CD4-positive, alpha-beta T cell treated with Interleukin-17A for 1 hour (primary cell): Measurements from ENCODE around the gene FOXRED2.
"Not testable (repeated sequence)": the region's sequence is repeated elsewhere in the genome, so short reads cannot be mapped to it uniquely, and the experiment has no call there.

Experiments
- DNase-seq: peaks from one replicate; pipeline ENCODE4 v3.0.0-alpha.2; 2020

Gene FOXRED2

DNA sequence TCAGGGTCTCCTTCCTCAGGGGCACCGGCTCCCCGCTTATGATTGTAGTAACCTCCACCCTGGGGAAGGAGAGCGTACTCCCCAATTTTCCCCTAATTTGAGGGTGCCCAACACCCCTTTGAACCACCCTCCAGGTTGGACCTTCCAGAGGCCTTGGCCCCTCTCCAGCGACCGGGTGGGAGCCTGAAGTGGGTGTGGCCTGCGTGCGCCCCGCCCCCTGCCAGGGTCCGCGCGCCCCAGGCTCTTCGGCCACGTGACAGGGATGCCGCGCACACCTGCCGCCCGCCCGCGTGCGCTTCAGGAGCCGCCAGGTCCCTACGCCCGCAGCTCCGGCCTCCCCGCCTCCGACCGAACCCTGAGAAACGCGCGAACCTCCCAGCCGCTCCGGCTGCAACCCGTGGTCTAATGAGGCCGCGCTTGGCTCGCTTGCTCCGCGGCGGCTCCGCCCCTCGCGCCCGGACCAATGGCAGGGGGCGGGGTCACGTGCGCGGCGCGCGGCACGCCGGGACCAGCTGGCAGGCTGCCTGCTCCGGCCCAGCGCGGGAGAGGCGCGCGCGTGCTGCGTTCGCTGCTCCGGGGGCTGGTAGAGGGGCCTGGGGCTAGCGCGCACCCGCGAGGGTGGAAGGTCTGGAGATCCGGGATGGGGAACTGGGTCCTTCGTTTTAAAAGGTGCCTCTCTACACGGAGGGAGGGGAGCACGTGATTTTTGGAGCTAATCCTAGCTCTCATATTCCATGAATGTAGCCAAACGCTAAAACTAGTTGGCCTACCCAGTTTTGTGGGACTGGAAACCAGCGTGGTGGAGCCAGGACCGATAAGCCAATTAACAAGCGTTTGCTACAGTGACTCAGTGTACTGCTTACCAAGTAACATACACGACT, at the start of gene FOXRED2:
FOXRED2 (minus strand) TSS at position 404 of the 881 bp plus-strand sequence. CDS start 618 bp downstream, outside the sequence.
- peak; percentile 91 for DNase-seq

GRCh38 chr22:36554098-36554497, 47.3 kb upstream of the FOXRED2 start:
- DNase-seq, result no peak

- no peak for DNase-seq
Observed at GRCh38 chr22:36552289-36552688, 45.4 kb upstream of the FOXRED2 start.

- no peak for DNase-seq
Observed at GRCh38 chr22:36550701-36551495, 44.1 kb upstream of the FOXRED2 start.

DNA sequence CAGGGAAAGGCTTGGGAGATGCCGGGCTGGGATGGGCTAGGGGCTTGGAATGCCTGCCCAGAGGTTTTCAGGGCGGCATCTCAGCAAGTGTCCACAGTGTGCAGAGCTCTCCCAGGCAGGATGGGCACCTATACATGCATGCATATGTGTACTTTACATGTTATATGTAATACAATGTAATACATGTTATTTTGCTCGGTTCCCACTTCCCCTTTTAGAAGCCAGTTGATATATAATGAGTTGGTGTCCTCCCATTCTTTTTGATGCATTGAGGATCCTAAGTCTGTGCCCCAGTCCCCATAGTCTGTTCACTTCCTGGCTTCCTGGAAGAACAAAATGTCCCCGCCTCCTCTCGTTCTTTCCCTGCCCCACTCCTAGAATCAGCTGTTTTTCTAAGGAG, 42.2 kb upstream of the FOXRED2 start:
- DNase-seq, result no peak

DNA sequence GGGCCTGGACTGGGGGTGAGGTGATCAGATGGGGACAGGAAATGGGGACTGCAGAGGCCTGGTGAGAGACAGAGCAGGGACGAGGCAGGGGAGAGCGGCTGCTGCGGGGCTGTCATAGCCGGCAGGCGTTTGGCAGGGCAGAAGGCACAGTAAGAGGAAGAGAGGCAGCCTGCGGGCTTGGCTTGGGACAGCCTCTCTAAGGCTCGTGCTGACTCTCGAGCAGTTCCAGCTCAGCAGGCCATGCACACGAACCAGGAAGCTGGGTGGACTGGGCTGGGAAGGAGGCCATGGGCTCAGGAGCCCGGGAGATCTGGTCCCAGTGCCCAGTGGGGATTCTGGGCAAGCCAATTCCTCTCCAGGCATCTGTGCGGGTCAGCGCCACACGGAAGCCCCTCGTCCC, 41.8 kb upstream of the FOXRED2 start:
- no peak for DNase-seq

- DNase-seq, result no peak
Observed at GRCh38 chr22:36546932-36547331, 40.1 kb upstream of the FOXRED2 start.

DNA sequence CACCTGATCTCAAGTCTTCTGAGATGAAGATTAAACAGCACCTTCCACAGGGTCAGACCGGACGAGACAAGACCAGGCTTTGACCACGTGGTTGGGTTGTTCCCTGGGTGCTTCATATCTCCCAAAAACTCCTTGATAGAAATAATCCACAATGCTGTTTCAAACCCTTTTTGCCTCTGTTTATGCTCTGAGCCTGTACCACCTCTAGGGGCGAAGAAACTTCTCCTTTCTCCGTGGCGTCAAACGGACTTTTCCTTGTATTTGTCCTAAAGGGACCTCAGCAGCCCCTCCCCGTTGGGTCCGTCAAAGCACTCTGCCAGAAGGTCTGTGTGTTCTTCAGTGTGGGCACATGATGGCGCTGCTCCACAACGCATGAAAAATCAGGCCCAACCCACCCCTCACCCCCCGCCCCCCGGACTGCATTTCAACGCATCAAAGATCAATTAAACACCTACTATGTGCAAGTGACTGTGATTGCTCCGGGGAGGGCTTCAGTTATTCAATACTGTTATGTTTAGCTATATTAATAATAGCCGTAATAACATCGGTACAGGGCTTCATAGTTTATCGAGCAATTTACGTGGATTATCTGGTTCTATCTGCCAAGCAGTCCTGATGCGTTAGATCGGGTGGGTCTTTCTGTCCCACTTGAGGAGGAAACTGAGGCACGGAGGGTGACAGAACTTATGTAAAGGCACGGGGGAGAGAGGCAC, 39.4 kb upstream of the FOXRED2 start:
- peak; percentile 16 for DNase-seq

DNA sequence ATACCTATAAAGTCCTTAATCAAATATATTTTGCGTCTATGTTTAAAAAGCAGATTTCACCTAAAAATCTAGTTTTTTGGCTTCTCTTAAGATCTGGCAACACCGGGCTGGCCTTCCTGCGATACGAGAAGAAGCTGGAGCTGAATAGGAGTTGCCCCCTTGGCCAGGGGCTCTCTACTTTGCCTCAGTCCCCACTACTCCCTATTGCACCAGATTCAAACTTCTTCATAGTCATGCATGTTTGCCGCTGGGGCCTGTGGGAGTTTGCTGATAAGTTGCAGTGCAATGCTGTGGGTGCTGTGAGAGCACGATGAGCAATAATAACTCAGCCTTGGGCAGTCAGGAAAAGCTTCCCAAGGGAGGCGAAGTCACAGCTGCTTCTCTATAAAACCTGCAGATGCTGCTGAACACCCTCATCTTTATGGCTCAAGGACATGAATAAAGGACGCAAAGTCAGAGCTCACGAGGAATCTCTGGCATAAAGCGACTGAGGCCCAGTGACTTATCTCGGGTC, 37.3 kb upstream of the FOXRED2 start:
- no peak for DNase-seq

DNA sequence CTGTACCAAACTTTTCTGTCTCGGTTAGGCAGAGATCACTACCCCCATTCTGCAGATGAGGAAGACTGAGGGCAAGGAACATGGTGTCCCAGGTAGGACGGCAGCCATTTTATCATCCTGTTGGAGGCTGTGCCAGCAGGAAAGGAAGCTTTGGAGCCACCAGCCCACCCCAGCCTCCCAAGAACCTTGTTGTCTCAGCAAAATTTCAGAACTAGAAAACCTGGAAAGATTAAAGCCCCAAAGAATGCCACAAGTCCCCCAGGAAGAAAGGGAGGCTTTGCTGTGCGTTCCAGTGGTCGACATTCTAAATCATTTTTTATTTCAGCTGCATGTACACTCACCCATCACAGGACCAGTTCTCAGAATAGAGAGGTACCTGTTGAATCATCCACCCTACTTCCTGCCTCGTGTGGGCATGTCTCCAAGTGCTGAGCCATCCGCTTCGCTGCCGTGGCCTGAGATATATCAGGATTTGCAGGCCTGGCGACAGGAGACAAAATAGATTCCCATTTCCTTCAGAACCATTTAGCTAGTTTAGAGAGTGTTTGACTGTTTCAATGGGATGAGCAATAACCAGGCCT, 35.1 kb upstream of the FOXRED2 start:
- DNase-seq, result no peak

- DNase-seq, result no peak
Observed at GRCh38 chr22:36540867-36541642, 34.2 kb upstream of the FOXRED2 start.

- DNase-seq, result no peak
Observed at GRCh38 chr22:36538529-36538928, 31.7 kb upstream of the FOXRED2 start.

- no peak for DNase-seq
Observed at GRCh38 chr22:36536717-36537116, 29.9 kb upstream of the FOXRED2 start.

DNA sequence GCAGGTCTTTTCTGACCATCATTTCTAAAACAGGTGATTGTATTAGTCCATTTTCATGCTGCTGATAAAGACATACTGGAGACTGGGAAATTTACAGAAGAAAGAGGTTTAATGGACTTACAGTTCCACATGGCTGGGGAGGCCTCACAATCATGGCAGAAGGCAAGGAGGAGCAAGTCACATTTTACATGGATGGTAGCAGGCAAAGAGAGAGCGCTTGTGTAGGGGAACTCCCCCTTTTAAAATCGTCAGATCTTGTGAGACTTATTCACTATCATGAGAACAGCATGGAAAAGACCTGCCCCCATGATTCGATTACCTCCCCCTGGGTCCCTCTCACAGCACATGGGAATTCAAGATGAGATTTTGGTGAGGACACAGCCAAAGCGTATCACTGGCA, 26.5 kb upstream of the FOXRED2 start:
- not testable (repeated sequence) for DNase-seq

DNA sequence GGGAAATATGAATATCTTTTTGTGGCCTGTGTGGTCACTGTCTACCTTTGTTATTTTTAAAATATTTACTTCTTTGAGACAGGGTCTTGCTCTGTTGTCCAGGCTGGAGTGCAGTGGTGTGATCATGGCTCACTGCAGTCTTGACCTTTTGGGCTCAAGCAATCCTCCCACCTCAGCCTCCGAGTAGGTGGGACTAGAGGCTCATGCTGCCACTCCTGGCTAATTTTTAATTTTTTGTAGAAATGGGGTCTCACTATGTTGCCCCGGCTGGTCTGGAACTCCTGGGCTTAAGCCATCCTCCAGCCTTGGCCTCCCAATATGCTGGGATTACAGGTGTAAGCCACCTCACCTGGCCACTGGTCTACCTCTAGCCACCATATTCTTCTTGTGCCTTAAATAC, 25.6 kb upstream of the FOXRED2 start:
- no peak for DNase-seq

- DNase-seq, result peak; percentile 100
Observed at GRCh38 chr22:36528795-36529751, 22.2 kb upstream of the FOXRED2 start, which contains the start of gene EIF3D. Gene EIF3D (minus strand): TSS chr22:36529166. CDS start chr22:36526121, 3,045 bp downstream.

DNA sequence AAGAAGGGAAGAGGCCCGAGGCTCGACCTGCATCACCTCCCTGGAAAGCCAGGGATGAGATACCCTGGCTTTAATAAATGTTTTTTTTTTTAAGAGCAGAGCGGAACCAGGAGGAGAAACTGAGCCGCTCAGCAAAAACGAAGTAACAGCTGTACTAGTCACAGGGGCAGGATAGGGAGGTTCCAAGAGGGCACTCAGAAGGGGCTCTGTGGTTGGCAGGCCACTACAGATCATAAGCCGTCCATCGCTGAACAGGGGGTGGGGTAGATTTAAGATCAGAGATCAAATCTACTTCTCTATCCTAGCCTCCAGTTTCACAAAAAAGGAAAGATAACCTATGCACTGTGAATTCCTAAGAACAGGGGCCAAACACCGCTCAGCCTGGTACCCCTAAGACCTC, 21.5 kb upstream of the FOXRED2 start:
- no peak for DNase-seq

DNA sequence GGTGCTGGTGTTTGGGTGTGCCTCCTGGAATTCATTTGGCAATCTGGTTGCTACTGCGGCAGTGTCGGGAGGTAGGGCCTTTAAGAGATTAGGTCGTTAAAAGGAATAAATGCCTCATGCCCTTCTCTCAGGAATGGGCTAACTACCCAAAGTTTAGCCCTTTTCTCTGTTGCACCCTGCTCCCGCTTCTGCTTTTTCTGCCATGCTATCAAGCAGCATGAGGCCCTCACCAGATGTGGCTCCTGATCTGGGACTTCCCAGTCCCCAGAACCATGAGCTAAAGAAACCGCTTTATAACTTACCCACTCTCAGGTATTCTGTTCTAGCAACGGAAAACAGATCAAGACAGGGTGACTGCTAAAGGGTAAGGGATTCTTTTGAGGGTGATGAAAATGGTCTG, 15.8 kb upstream of the FOXRED2 start:
- no peak for DNase-seq

DNA sequence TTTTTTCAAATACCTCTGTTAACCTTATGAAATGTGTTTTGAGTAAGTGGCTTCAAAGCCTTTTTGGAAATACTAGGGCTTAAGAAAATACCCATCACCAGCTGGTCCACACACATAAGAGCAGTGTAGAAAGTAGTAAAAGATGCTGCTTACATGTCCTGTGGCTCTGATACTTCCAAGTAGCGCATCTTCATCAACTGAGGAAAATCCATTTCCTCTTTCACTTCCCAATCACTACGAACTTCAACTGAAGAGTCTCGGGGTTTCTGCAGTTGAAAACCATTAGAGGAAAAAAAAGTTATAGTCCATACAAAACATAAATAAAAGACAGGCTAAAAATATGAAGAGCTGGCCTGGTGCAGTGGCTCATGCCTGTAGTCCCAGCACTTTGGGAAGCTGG, 13.6 kb upstream of the FOXRED2 start:
- no peak for DNase-seq

- not testable (repeated sequence) for DNase-seq
Observed at GRCh38 chr22:36519906-36520305, 13.1 kb upstream of the FOXRED2 start.

- no peak for DNase-seq
Observed at GRCh38 chr22:36514766-36515165, 7.9 kb upstream of the FOXRED2 start.
